GM21526 (cell line): ENCODE data around the gene GLS.
"Not testable (repeated sequence)": the region's sequence is repeated elsewhere in the genome, so short reads cannot be mapped to it uniquely, and the experiment has no call there.

Source experiments
- ATAC-seq: cut with Tn5 transposase; IDR thresholded peaks from one replicate; pipeline ENCODE4 v1.9.1; 2021; ENCODE audit warnings: moderate library complexity; ENCODE audit not compliant: unreplicated experiment, low FRiP score

GLS gene

GRCh38 chr2:190854726-190855125, 25.9 kb upstream of the GLS start:
- no peak for ATAC-seq

DNA sequence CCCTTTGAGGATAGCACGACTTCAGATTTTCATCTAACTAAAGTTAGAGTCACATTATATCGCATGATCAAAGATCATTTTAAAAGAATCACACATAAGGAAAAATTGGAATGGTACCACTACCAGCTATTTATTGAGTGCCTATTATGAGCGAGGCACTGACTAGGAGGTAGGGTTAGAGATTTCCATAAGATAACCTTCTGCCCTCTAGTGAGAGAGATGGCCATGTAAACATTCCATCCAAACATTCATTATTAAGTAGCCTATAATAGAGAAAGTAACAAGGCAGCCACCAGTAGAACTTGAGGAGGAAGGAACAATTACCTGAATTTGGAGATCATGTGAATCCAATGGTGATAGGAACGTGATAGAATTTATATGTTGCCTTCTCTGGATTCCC, 25.4 kb upstream of the GLS start:
- ATAC-seq = no peak

DNA sequence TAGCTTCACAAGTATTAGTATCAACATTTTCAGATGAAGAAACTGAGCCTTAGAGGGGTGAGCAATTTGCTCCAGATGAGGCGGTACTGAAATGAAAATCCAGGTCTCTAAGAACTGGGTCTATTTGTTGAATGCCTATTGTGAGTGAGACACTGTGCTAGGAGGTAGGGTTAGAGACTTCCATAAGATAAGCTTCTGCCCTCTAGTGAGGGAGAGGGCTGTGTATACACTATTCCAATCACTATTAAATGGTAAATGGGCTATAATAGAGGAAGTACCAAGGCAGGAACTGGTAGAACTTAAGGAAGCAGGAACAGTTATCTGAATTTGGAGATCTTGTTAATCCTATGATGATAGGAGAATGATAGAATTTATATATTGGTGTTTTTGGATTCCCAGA, 23.6 kb upstream of the GLS start:
- no peak for ATAC-seq

DNA sequence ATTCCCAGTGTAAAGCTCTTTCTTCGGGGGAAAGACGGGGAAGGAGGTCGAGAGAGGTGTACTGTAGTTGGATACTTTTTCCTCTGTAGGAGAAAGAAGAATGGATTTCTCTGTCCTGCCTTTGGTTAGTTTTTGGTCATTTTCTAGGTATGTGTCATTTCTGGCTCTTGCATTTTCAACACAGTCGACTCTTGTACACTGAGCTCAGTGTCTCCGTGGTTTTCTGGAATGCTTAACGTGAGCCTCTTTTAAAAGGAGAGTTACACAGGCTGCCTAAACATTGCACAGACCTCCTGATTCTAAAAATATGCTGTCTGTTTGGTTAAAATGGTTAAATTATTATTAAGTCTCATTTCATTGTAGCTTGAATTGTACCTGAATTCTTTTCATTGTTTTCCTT, 21.8 kb upstream of the GLS start:
- no peak for ATAC-seq

DNA sequence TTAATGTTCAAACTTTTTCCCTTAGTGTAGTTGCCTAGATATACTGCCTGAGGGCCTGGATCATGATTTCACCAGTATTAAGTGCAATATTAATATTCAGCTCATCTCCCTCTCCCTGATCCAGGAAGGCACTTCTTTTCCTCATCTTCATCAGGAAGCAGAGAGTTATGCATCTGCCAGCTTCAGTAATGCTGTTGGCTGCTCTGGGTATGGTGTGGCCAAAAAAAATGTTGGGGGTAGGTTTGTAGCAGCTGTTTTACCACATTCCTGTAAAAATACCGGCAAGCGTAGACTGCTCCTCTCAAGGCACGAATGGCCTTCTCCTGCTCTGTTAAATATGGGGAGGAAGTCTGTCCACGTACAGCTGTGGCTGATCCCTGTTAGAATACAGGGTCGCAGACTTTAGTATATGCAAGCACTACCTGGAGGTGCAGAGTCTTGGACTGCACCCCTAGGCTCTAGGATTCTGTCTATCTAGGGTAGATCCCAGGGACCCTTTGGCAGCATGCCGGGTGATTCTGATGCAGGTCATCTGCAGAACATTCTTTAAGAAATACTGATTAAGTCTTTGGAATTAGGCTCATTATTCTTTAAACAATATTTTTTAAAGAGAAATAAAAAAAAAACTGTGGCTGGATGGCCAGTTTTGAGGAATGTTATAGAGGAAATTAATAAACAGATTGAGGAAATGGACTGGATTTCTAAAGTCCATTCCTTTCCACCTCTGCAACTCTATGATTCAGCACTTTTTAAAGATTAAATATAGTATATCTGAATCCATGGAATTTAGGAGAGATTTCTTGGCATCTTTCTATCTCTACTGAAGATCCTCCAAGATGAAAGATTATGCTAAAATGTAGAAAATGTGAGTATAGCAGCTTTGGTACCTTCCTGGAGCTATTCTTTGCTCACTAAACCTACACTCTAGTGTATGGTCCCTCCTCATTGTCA, 21.0 kb upstream of the GLS start:
- no peak for ATAC-seq

GRCh38 chr2:190860985-190861680, 19.5 kb upstream of the GLS start:
- ATAC-seq = no peak

DNA sequence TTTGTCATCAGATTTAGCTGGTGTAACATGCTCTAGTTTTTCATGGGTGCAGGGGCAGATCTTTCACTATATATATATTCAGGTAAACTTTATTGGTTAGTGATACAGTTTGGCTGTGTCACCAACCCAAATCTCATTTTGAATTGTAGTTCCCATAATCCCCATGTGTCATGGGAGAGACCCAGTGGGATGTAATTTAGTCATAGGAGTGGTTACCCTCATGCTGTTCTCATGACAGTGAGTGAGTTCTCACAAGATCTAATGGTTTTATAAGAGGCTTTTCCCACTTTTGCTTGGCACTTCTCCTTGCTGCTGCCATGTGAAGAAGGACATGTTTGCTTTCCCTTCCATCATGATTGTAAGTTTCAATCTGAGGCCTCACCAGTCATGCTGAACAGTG, 18.5 kb upstream of the GLS start:
- ATAC-seq = not testable (repeated sequence)

DNA sequence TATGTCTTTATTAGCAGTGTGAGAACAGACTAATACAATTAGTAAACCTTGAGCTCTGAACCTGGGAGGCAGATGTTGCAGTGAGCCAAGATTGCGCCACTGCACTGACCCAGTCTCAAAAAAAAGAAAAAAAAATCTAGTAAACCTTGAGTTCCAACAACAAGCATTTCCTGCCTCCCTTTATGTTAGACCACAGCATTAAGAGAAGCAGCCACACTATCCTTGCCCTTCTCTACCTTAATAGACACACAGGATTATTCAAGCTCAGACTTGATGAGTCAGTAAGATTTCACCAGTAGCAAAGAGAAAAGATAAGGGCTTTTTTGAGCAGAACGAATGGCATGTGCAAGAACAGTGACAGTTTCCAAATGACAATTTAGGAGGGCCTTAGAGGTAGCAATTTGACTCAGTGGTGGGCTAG, 18.0 kb upstream of the GLS start:
- ATAC-seq = no peak

DNA sequence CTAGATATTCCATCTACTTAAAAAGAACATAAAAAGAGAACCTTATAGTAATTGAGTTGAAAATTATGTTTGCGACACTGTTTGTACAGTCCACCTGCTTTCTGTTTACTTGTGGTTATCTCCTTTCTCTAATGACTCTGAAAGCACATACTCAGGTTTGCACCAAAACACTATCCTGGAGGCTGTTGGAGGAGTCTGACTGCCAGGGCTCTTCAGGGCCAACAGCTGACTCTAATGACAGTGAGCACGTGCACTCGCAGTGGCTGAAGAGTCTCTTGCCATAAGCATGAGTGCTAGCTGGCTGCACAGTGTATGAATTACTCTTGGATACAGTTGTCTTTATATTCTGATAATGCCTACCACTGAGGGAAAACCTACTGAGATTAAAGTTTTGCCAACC, 16.7 kb upstream of the GLS start:
- ATAC-seq = no peak

DNA sequence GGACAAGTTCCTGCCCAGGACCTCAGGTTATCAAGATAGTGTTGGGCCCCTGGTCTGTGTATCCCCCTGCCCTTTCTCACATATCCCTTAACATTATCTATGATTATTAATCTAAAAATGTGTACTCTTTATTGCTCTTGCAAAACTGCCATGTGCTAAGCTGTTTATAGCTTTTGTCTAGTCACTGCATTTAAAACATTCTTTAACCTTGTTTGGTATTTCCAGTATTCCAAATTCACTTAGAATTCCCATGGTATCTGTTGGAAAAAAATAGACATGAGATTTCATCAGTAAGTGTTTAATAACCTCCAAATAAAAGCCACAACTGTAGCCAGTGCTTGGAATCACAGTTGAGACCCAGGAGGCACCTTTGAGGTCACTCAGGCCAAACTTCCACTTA, 16.2 kb upstream of the GLS start:
- no peak for ATAC-seq

DNA sequence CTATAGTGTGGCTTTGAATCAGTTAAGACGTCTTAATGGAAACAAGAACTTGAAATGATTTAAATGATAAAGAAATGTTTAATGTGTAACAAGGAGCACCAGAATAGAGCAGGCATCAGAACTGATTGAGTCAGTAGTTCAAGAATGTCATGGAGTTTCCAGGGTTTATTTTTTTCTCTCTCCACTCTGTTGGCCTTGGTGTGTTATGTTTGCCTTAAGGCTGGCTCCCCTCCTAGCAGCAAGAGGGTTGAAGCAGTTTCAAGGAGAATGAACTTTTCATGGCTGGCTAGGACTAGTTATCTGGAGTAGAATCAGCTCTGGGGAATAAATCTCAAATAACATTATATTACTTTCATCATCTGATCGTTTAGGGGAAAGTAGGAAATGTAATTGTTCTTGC, 13.4 kb upstream of the GLS start:
- ATAC-seq = no peak

GRCh38 chr2:190867832-190868231, 12.8 kb upstream of the GLS start:
- ATAC-seq = no peak

- no peak for ATAC-seq
These were observed 10.9 kb upstream of the GLS start for GRCh38 chr2:190869721-190870120.

GRCh38 chr2:190873451-190873850, 7.2 kb upstream of the GLS start:
- ATAC-seq = not testable (repeated sequence)

DNA sequence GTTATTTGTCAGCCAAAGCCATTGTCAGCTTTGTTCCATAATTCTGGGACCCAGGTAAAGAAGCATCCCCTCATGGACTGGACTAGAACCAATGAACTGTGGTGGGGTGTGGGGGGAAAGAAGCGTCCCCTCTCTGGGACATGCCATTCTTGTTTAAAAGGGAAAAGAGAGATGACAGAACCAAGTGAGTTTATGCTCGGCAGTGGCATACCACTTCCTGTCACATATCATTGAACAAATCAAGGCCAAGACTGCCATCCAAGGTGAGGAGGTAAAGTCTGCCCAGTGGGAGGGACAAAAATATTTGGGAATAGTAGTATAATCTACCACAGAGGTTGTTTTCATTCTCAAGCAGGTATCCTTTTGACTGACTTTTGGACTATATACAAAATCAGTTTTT, 4.7 kb upstream of the GLS start:
- no peak for ATAC-seq

- no peak for ATAC-seq
These were observed 4.0 kb upstream of the GLS start for GRCh38 chr2:190876631-190877030.

GRCh38 chr2:190877436-190877835, 3.2 kb upstream of the GLS start:
- no peak for ATAC-seq

DNA sequence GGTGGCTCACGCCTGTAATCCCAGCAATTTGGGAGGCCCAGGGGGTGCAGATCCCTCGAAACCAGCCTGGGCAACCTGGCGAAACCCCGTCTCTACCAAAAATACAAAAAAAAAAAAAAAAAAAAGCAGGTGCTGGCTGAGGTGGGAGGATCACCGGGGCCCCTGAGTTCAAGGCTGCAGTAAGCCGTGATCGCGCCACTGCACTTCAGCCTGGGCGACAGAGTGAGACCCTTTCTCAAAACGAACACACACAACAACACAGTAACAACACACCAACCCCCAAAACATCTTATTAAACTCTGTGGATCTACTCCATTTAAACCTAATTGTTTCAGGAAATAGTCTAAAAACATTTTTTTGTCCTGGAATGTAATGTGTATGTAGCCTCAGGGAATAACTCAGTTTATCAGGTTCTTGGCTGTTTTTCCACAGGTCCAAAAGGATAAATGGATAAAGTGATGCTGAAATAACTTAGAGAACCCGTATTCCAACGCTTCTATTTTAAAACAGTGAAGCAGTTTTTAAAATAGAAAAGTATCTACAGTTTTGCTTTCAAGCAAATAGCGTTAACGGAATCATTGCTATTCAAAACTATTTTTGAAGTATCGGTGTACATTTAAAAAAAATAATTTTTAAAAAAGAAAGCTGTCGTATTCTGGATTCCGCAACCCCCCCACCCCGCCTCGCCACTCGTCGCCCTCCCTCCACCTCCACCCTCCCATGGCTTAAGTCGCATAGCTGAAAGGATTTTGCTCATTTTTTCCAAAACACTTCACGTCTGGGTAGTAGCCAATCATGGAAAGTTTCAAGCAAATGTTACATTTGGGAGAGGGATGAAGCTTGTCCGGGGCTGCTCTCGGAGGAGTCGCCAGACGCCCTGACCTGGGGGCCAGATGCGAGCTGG, 895 bp upstream of the GLS start:
- ATAC-seq = no peak

DNA sequence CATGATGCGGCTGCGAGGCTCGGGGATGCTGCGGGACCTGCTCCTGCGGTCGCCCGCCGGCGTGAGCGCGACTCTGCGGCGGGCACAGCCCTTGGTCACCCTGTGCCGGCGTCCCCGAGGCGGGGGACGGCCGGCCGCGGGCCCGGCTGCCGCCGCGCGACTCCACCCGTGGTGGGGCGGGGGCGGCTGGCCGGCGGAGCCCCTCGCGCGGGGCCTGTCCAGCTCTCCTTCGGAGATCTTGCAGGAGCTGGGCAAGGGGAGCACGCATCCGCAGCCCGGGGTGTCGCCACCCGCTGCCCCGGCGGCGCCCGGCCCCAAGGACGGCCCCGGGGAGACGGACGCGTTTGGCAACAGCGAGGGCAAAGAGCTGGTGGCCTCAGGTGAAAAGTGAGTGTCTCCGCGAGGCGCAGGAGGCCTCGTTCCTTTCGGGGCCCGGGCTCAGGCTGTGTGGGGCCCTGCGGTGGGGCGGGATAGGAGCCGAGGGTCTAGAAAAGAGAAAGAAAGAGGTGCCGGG, 520 bp downstream of the GLS start:
- ATAC-seq = peak; percentile 0

- peak; percentile 55 for ATAC-seq
These were observed 1.2 kb downstream of the GLS start for GRCh38 chr2:190881598-190882410.
